Endothelial cell of hepatic sinusoid (primary cell): ENCODE data around the gene STIM1.
"Not testable (repeated sequence)": the region's sequence is repeated elsewhere in the genome, so short reads cannot be mapped to it uniquely, and the experiment has no call there.

ENCODE experiments used
- in situ Hi-C: cut with HindIII; loops from 2 replicates; pipeline ENCODE4 v1.10.0; 2017; ENCODE audit warnings: low sequenced_read_pairs

STIM1 gene

GRCh38 chr11:3854977-3855807 lies at the start of gene STIM1:
Gene STIM1 (plus strand): TSS chr11:3855664. CDS start chr11:3856271, 607 bp downstream.
- in situ Hi-C loops: loop anchor here (5.0 kb wide), 2 partner anchors 73 to 217 kb away; no protein-coding TSS in a partner anchor

GRCh38 chr11:3807909-3808860 lies 47.3 kb upstream of the STIM1 start, which contains the start of gene PGAP2:
Gene PGAP2 (plus strand): TSS chr11:3808560. CDS start chr11:3811260, 2,700 bp downstream.
- in situ Hi-C loops: no loop called here

DNA sequence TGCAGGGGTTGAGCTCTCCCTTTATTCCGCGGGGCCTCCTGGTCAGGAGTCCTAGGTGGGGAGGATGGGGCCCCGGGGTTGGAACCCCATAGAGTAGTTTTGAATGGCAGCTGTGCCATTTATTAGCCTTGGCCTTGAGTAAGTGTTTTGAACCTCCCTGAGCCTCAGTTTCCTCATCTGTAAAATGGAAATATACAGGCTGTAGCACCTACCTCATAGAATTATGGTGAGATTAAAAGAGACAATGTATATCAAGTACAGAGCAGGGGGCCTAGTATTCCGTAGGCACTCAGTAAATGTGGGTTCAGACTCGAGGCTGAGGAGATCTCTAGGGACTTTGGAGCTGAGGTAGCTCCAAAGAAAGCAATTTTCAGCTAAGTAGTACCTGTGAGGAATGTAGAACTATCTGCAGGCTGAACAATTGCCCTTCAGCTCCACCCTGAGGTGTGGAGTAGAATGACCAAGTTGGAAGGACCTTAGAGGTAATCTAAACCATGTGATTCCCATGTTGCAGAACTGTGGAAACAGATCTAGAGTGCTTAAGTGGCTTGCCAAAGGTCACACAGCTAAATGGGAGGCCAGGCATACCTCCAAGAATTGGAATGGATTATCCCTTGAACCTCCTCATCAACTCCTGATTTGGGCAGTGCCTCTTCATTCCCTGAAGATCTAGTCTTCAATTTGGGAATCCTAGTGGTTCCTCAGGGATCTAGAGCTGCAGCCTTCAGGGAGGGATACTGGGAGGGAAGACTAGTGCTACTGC lies 46.4 kb upstream of the STIM1 start:
- in situ Hi-C loops: no loop called here

- in situ Hi-C loops: no loop called here
These were observed 45.9 kb upstream of the STIM1 start for GRCh38 chr11:3809624-3809928.

- in situ Hi-C loops: no loop called here
These were observed 45.0 kb upstream of the STIM1 start for GRCh38 chr11:3810446-3810845.

DNA sequence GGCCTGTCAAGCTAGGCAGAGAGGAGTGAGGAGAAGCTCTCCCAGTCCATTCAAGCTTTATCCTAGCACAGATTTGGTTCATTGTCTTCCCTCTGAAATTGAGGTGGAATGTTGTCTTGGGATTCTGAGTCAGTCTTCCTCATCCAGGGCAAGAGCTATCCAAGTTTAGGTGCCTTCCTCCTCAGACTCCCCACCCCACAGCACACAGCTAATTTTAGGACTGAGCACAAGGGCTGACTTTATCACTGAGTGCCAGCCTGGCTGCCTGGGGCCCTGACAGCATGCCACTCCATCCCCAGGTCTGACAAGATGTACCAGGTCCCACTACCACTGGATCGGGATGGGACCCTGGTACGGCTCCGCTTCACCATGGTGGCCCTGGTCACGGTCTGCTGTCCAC lies 44.5 kb upstream of the STIM1 start:
- in situ Hi-C loops: no loop called here

DNA sequence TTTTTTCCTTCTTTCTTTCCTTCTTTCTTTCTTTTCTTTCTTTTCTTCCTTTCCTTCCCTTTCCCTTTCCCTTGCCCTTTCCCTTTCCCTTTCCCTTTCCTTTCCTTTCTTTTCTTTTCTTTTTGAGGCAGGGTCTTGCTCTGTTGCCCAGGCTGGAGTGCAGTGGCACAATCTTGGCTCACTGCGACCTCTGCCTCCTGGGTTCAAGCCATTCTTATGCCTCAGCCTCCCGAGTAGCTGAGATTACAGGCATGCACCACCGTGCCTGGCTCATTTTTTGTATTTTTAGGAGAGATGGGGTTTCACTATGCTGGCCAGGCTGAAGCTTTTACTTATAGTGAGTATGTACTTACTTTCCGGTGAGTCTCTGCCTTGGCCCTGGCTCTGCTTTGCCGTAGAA lies 40.6 kb upstream of the STIM1 start:
- in situ Hi-C loops: not testable (repeated sequence)

DNA sequence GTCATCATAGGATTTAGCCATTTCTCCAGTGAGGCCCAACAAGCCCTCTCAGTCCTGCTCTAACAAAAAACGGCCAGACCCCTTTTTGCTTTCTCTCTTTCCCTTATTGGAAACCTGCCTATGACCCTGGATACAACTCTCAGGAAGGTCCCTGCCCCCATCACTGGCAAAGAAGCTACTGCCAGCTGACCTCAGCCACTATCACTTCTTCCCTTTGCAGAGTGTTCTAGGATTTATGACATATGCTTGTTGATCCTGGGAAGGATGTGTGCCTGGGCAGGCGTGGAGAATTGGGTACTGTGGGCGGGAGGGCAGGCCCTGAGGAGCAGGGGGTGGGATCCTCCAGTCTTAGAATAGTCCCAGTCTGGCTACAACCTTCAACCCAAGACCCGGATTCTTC lies 39.6 kb upstream of the STIM1 start:
- in situ Hi-C loops: no loop called here

DNA sequence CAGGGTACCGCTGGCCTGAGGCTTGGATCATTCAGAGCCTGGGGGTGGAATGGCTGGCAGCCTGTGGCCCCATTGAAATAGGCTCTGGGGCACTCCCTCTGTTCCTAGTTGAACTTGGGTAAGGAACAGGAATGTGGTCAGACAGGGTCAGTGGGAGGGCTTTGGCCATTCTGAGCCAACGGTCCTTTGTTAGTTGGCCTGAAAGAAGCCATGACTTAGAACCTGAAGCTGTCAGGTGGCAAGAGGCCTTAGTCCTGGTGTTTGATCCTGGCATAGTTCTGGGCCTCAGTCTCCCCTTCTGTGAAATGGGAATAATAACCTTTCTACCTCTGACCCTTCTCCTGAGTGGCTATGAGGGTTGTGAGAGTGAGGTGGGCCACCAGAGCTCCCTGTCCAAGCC lies 38.8 kb upstream of the STIM1 start:
- in situ Hi-C loops: no loop called here

GRCh38 chr11:3817181-3817800 lies 38.2 kb upstream of the STIM1 start:
- in situ Hi-C loops: no loop called here

- in situ Hi-C loops: no loop called here
These were observed 34.5 kb upstream of the STIM1 start for GRCh38 chr11:3820971-3821370.

GRCh38 chr11:3822312-3822711 lies 33.2 kb upstream of the STIM1 start:
- in situ Hi-C loops: no loop called here

- in situ Hi-C loops: no loop called here
These were observed 32.2 kb upstream of the STIM1 start for GRCh38 chr11:3823303-3823702.

DNA sequence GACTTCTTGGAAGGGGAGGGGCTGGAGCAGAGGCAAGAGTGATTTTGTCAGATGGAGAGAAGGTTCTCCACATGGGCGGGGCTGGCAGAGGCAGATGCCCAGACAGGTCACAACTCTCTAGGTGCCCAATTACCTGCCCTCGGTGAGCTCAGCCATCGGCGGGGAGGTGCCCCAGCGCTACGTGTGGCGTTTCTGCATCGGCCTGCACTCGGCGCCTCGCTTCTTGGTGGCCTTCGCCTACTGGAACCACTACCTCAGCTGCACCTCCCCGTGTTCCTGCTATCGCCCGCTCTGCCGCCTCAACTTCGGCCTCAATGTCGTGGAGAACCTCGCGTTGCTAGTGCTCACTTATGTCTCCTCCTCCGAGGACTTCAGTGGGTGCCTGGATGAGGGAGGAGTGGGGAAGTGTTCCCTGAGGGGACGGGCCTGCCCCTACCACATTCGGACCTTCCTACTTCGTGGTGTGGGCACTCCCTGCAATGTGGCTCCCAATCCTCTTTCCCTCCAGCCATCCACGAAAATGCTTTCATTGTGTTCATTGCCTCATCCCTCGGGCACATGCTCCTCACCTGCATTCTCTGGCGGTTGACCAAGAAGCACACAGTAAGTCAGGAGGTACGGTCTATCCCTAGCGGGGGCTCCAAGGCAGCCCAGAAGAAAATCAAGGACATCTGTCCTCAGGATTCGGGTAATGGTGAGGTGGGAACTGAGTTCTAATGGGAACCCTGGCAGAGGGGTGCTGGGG lies 31.5 kb upstream of the STIM1 start:
- in situ Hi-C loops: no loop called here

- in situ Hi-C loops: no loop called here
These were observed 30.6 kb upstream of the STIM1 start for GRCh38 chr11:3824714-3825472.

- in situ Hi-C loops: no loop called here
These were observed 29.9 kb upstream of the STIM1 start for GRCh38 chr11:3825473-3826154.

DNA sequence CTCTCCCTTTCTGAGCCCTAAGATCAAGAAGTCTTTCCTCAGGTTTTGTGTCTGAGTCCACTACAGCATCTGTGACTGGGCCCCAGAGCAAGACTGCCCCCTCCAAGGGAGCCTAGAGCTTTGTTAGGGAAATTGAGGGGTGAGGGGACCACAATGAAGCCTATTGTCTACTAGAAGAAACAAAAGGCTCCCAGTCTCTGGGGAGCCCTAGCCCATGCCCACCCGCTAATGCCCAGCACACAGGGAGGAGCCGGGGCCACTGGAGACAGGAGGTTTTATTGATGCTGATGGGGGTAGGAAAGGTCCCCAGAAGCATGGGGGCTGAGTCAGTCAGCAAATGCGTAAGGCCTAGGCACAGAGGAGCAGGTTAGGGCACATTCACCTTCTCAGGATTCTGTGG lies 28.7 kb upstream of the STIM1 start:
- in situ Hi-C loops: no loop called here

DNA sequence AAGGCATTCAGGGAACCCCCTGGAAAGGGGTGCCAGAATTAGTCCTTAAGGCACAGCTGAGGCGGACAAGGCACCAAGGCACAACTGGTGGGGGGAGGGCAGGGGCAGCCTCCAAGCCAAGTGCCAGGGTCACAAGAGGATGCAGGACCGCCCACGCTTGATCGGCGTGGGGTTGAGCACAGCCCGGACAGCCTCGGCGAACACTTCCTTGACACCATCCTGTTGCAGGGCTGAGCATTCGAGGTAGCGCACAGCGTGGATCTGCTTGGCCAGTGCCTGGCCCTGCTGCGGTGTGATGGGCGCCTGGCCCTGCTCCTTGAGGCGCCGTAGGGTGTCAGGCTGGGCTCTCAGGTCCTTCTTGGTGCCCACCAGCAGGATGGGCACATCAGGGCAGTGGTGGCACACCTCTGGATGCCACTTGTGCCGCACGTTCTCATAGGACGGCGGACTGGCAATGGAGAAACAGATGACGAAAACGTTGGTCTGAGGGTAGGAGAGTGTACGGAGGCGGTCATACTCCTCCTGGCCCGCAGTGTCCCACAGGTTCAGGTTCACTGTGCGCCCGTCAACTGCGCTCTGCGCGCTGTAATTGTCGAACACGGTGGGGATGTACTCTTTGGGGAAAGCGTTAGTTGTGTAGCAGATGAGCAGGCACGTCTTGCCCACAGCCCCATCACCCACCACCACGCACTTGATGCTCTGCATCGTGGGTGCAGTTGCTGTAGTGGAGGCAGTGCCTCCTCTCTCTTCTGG lies 27.9 kb upstream of the STIM1 start:
- in situ Hi-C loops: no loop called here
